K562 (cell line): Measurements from ENCODE around the gene HAX1. TPM values are rescaled to one million over a fixed set of nuclear protein-coding genes. Genes with fewer than 3 reads are reported as not detected.
"Not testable (repeated sequence)": the region's sequence is repeated elsewhere in the genome, so short reads cannot be mapped to it uniquely, and the experiment has no call there.

Experiments used
- ATAC-seq: fragments of 200-7000 bp; cut with Tn5 transposase; 3 replicates; pipeline ENCODE4 v1.9.1; 2020; ENCODE audit warnings: moderate library complexity
- BruUV-seq: library from RNA; stranded (reverse); fragments of 400-500 nt; replicated peaks from 2 replicates; lab custom pipeline; 2021; lab: Mats Ljungman, UMichigan
- CTCF ChIA-PET: fragments of 300-600 bp; formaldehyde crosslinking; extraction: SDS; loops from one replicate; lab custom pipeline; 2021; ENCODE audit warnings: low intra/inter-chr PET ratio; lab: Yijun Ruan, JAX
- POLR2A ChIA-PET: fragments of 300-600, 350-650 bp; sonication (Branson Sonifier 250); formaldehyde crosslinking; extraction: SDS; loops from one replicate; lab custom pipeline; 2021; ENCODE audit warnings: antibody characterized with exemption, inconsistent platforms; lab: Yijun Ruan, JAX
- DNase-seq, 4 experiments: peaks; one replicate each; pipeline versions ENCODE4 v3.0.0 to v3.0.0-alpha.2; 2011 to 2018; ENCODE audit warnings: low spot score in 3 of 4, mixed read lengths in 3 of 4; ENCODE audit errors: extremely low read depth in 1 of 4
- FAIRE-seq: peaks from 2 replicates; lab custom pipeline; 2011; peaks lifted over from hg19 to GRCh38; lab: Jason Lieb, UNC
- H2AFZ ChIP-seq: 2 replicates; pipeline ENCODE4 v1.6.0; 2011; ENCODE audit warnings: low read depth, low read length, control low read depth, inconsistent platforms
- H3K27ac ChIP-seq: fragments of 200-600 bp; 3 replicates; pipeline ENCODE4 v1.8.0; 2011; ENCODE audit warnings: low read depth, mild to moderate bottlenecking, control low read depth, inconsistent platforms, low read length, moderate library complexity, mixed read lengths; ENCODE audit errors: extremely low read depth
- H3K27me3 ChIP-seq, 2 experiments: fragments of 300-600 bp in 1 of 2; 2 replicates in 1 of 2; 3 replicates in 1 of 2; pipeline versions ENCODE4 v1.6.0 to v1.8.0; 2011; ENCODE audit warnings: inconsistent platforms in 2 of 2, low read length in 2 of 2, mild to moderate bottlenecking in 1 of 2, mixed read lengths in 1 of 2, moderate library complexity in 1 of 2; ENCODE audit not compliant: control insufficient read depth in 2 of 2, insufficient read depth in 2 of 2
- H3K36me3 ChIP-seq: fragments of 300-600 bp; 3 replicates; pipeline ENCODE4 v1.8.0; 2011; ENCODE audit warnings: mild to moderate bottlenecking, low read length, inconsistent platforms; ENCODE audit not compliant: control insufficient read depth, insufficient read depth
- H3K4me1 ChIP-seq, 2 experiments: fragments of 200-600 bp in 1 of 2; replicated peaks in 1 of 2; 2 replicates in 1 of 2; 3 replicates in 1 of 2; pipeline versions ENCODE4 v1.5.1 to v1.8.0; 2011; ENCODE audit warnings: inconsistent platforms in 2 of 2, low read length in 2 of 2, mild to moderate bottlenecking in 1 of 2, mixed read lengths in 1 of 2, moderate library complexity in 1 of 2; ENCODE audit not compliant: control insufficient read depth in 2 of 2, insufficient read depth in 2 of 2
- H3K4me2 ChIP-seq: 2 replicates; pipeline ENCODE4 v1.6.1; 2011; ENCODE audit warnings: low read length, control low read depth, inconsistent platforms, mixed read lengths; ENCODE audit not compliant: insufficient read depth
- H3K4me3 ChIP-seq: fragments of 200-600 bp; sonication (generic), shearing (Covaris generic); 2 replicates; pipeline ENCODE4 v1.5.1; 2016; ENCODE audit warnings: control low read depth, inconsistent platforms
- H3K79me2 ChIP-seq: fragments of 200-600 bp; 3 replicates; pipeline ENCODE4 v1.8.0; 2011; ENCODE audit warnings: low read length, inconsistent platforms; ENCODE audit not compliant: control insufficient read depth, insufficient read depth
- H3K9ac ChIP-seq, 2 experiments: 2 replicates each; pipeline versions ENCODE4 v1.6.0 to v1.6.1; 2011; ENCODE audit warnings: low read depth in 2 of 2, low read length in 2 of 2, control low read depth in 1 of 2, inconsistent platforms in 1 of 2, mild to moderate bottlenecking in 1 of 2, mixed read lengths in 1 of 2; ENCODE audit not compliant: insufficient read depth in 1 of 2
- H3K9me1 ChIP-seq: one replicate; pipeline ENCODE4 v1.6.0; 2011; ENCODE audit warnings: inconsistent platforms, mild to moderate bottlenecking, low read length, moderate library complexity; ENCODE audit not compliant: control insufficient read depth, insufficient read depth
- H3K9me3 ChIP-seq: replicated peaks from 2 replicates; pipeline ENCODE4 v1.5.1; 2011; ENCODE audit warnings: low read depth, low read length, inconsistent platforms; ENCODE audit not compliant: control insufficient read depth, insufficient read depth
- H4K20me1 ChIP-seq: replicated peaks from 2 replicates; pipeline ENCODE4 v1.6.1; 2011; ENCODE audit warnings: low read length, inconsistent platforms, mixed read lengths; ENCODE audit not compliant: control insufficient read depth, insufficient read depth
- ARID1B ChIP-seq: fragments of 450-650 bp; IDR thresholded peaks from 2 replicates; pipeline ENCODE4 v1.6.1; 2016; ENCODE audit warnings: antibody characterized with exemption, mild to moderate bottlenecking, inconsistent platforms
- ATF3 ChIP-seq, 2 experiments: fragments of 450-650 bp in 1 of 2; sonication (generic) in 1 of 2; formaldehyde crosslinking in 1 of 2; IDR thresholded peaks in 1 of 2; conservative IDR thresholded peaks in 1 of 2; 2 replicates each; pipeline versions ENCODE4 v1.6.1 to v1.8.1; 2016 to 2023; ENCODE audit warnings: mild to moderate bottlenecking in 2 of 2, moderate library complexity in 2 of 2, inconsistent platforms in 1 of 2, missing genetic modification reagents in 1 of 2
- ATF7 ChIP-seq: fragments of 450-650 bp; IDR thresholded peaks from 2 replicates; pipeline ENCODE4 v1.7.1; 2014; ENCODE audit warnings: mild to moderate bottlenecking, moderate library complexity
- BACH1 ChIP-seq: fragments of 200-800 bp; sonication (Bioruptor generic); IDR thresholded peaks from 2 replicates; pipeline ENCODE4 v1.6.1; 2016; ENCODE audit warnings: missing genetic modification characterization, missing compliant biosample characterization
- C11orf30 ChIP-seq: fragments of 450-650 bp; IDR thresholded peaks from 2 replicates; pipeline ENCODE4 v1.6.1; 2016; ENCODE audit warnings: low read depth, mild to moderate bottlenecking
- CC2D1A ChIP-seq: fragments of 450-650 bp; IDR thresholded peaks from 2 replicates; pipeline ENCODE4 v1.6.1; 2017; ENCODE audit warnings: mild to moderate bottlenecking
- CEBPG ChIP-seq, 3 experiments: fragments of 200-800 bp in 1 of 3; sonication (Bioruptor generic) in 1 of 3; sonication (generic) in 1 of 3; formaldehyde crosslinking in 1 of 3; IDR thresholded peaks in 2 of 3; conservative IDR thresholded peaks in 1 of 3; 2 replicates each; pipeline versions ENCODE4 v1.6.1 to v1.8.0; 2016 to 2022; ENCODE audit warnings: missing compliant biosample characterization in 2 of 3, missing genetic modification characterization in 2 of 3, mild to moderate bottlenecking in 1 of 3, missing genetic modification reagents in 1 of 3
- DPF2 ChIP-seq: fragments of 450-650 bp; IDR thresholded peaks from 2 replicates; pipeline ENCODE4 v1.6.1; 2016
- FOSL1 ChIP-seq: fragments of 200-800 bp; sonication (Bioruptor generic); conservative IDR thresholded peaks from 2 replicates; pipeline ENCODE4 v1.6.1; 2016; ENCODE audit warnings: missing genetic modification characterization, missing compliant biosample characterization
- HDAC1 ChIP-seq, 2 experiments: fragments of 450-650 bp; IDR thresholded peaks; 2 replicates each; pipeline ENCODE4 v1.6.1; 2016 to 2017; ENCODE audit warnings: inconsistent platforms in 1 of 2, mild to moderate bottlenecking in 1 of 2, moderate library complexity in 1 of 2
- KDM1A ChIP-seq, 2 experiments: fragments of 450-650 bp; IDR thresholded peaks; 2 replicates each; pipeline ENCODE4 v1.6.1; 2016; ENCODE audit warnings: mild to moderate bottlenecking in 2 of 2
- MAFF ChIP-seq: IDR thresholded peaks from 2 replicates; pipeline ENCODE4 v1.6.1; 2012; ENCODE audit warnings: low read length, improper control_type of control experiment
- MAFG ChIP-seq: fragments of 450-650 bp; conservative IDR thresholded peaks from 2 replicates; pipeline ENCODE4 v1.6.1; 2016; ENCODE audit warnings: missing genetic modification characterization, missing compliant biosample characterization
- MAFK ChIP-seq: IDR thresholded peaks from 2 replicates; pipeline ENCODE4 v1.6.1; 2011; ENCODE audit warnings: low read length, improper control_type of control experiment
- RCOR1 ChIP-seq, 2 experiments: IDR thresholded peaks; 2 replicates each; pipeline ENCODE4 v1.6.1; 2012; ENCODE audit warnings: low read depth in 2 of 2, low read length in 2 of 2, borderline replicate concordance in 1 of 2, improper control_type of control experiment in 1 of 2
- RNF2 ChIP-seq: sonication (generic); IDR thresholded peaks from 2 replicates; pipeline ENCODE4 v1.6.1; 2016
- ZNF384 ChIP-seq: IDR thresholded peaks from 2 replicates; pipeline ENCODE4 v1.6.1; 2012; ENCODE audit warnings: low read depth, low read length, improper control_type of control experiment
- WGBS: fragments of 100-300 bp; shearing (Covaris generic); methylation state at CpG from one replicate; pipeline ENCODE4 v1.1.6; 2016; ENCODE audit warnings: low coverage, mixed read lengths; ENCODE audit not compliant: insufficient coverage; ENCODE audit errors: missing lambda C conversion rate; 5-methylcytosine and 5-hydroxymethylcytosine counted together
- in situ Hi-C: fragments of 300-500 bp; cut with MboI; formaldehyde crosslinking; loops from 4 replicates; pipeline ENCODE4 v1.15.0; 2018; ENCODE audit warnings: inconsistent platforms, mixed read lengths
- intact Hi-C: fragments of 100-400 bp; cut with micrococcal nuclease; formaldehyde crosslinking; loops from 2 replicates; pipeline ENCODE4 v1.14.2; 2022
- polyA plus RNA-seq, 8 experiments: library from polyadenylated mRNA; depleted of rRNA in 4 of 8; stranded (reverse) in 5 of 8; unstranded in 3 of 8; fragments of >200 nt; fragmentation: Nextera tagmentation in 2 of 8; fragmentation: Illumina TruSeq in 1 of 8; extraction: Ambion mirVana in 2 of 8; extraction: Trizol in 1 of 8; gene quantifications; 2 replicates each; pipeline versions ENCODE4 v1.2.1 to v1.2.3, GENCODE V29; 2011 to 2014; ENCODE audit warnings: inconsistent platforms in 1 of 8, missing spikeins in 1 of 8
- total RNA-seq, 7 experiments: library from RNA; depleted of rRNA in 6 of 7; stranded (reverse); fragments of >200 nt in 6 of 7; fragmentation: Illumina TruSeq in 2 of 7; extraction: Trizol in 2 of 7; gene quantifications; 2 replicates each; pipeline versions ENCODE4 v1.2.1 to v1.2.3, GENCODE V29; 2011 to 2021; ENCODE audit warnings: low replicate concordance in 1 of 7
- TF ChIP-seq, protein P1 (sequence below): sonication (generic); IDR thresholded peaks from 2 replicates; pipeline ENCODE4 v1.6.1; 2016
- TF ChIP-seq, protein P2 (sequence below): fragments of 450-650 bp; IDR thresholded peaks from 2 replicates; pipeline ENCODE4 v1.6.1; 2016; ENCODE audit warnings: antibody characterized with exemption

Gene HAX1
- total and polyA plus RNA-seq, 9 of the 15 experiments (the other 6 are each of a cell fraction or from before 2014, with no cell fraction given) = 143 to 492 (median 234) TPM

- H3K9me1 ChIP-seq; H2AFZ ChIP-seq; H3K36me3 ChIP-seq; H3K9ac ChIP-seq; H3K9me3 ChIP-seq; H4K20me1 ChIP-seq; BruUV-seq; FAIRE-seq; H3K79me2 ChIP-seq; in situ Hi-C loops; H3K4me3 ChIP-seq; intact Hi-C loops; H3K27me3 ChIP-seq; CTCF ChIA-PET; TF ChIP-seq ATF3 (CRISPR knock-in tag; conservative IDR thresholded peaks at IDR 0.05); CEBPG (CRISPR knock-in tag; IDR thresholded peaks at IDR 0.05): not testable (repeated sequence)
- WGBS = 4% methylated on average over 4 of the region's 4 CpGs
- peak overlapping the region; percentile 37; the same call in 2 of the 3 replicates for H3K27ac ChIP-seq
- H3K4me1 ChIP-seq = peaks cover 19 to 21% of the 10 kb centered on the region in 2 experiments; a peak in 4 of 5 replicates
- POLR2A ChIA-PET = interaction anchor here (0.5 to 3.1 kb wide), 4 partner anchors 16 to 340 kb away, joined by 3 to 10 read pairs (median 4); no protein-coding TSS in a partner anchor
- ATAC-seq (peak; percentile 35; the same call in 1 of the 3 replicates), DNase-seq (peak in 1 of 4 experiments; percentile 41)
- peak overlapping the region; percentile 28; the same call in 1 of the 2 replicates for H3K4me2 ChIP-seq
- TF ChIP-seq DPF2 (peak; percentile 81; the same call in 1 of the 2 replicates), FOSL1 (tag) (0 out of 2 replicates have a peak, but pooled peaks have one; percentile 34), C11orf30 (peak; percentile 89), ZNF384 (peak; percentile 76), BACH1 (tag) (0 out of 2 replicates have a peak, but pooled peaks have one; percentile 30), MAFG (peak; percentile 74), HDAC1 (IDR thresholded peaks at IDR 0.05) (0 out of 4 replicates have a peak, but pooled peaks of 1 of the 2 experiments have one; percentile 16), ATF3 (IDR thresholded peaks at IDR 0.05) (peak; percentile 50; the same call in 1 of the 2 replicates), CEBPG (tag; conservative IDR thresholded peaks at IDR 0.05 in 1 of 2, IDR thresholded peaks at IDR 0.05 in 1 of 2) (0 out of 4 replicates have a peak, but pooled peaks of 1 of the 2 experiments have one; percentile 8), ATF7 (0 out of 2 replicates have a peak, but pooled peaks have one; percentile 13), RNF2 (0 out of 2 replicates have a peak, but pooled peaks have one; percentile 20), KDM1A (IDR thresholded peaks at IDR 0.05) (peak in 1 of 2 experiments; percentile 42; a peak in 1 of 4 replicates), MAFK (peak; percentile 34; the same call in 1 of the 2 replicates), RCOR1 (IDR thresholded peaks at IDR 0.05; ENCODE audit: borderline replicate concordance in 1 of 2, low read depth in 2 of 2, low read length in 2 of 2) (0 out of 4 replicates have a peak, but pooled peaks of 1 of the 2 experiments have one; percentile 12), MAFF (peak; percentile 20; the same call in 1 of the 2 replicates), CC2D1A (0 out of 2 replicates have a peak, but pooled peaks have one; percentile 51), ARID1B (peak; percentile 71)
- TF ChIP-seq, protein P1, sequence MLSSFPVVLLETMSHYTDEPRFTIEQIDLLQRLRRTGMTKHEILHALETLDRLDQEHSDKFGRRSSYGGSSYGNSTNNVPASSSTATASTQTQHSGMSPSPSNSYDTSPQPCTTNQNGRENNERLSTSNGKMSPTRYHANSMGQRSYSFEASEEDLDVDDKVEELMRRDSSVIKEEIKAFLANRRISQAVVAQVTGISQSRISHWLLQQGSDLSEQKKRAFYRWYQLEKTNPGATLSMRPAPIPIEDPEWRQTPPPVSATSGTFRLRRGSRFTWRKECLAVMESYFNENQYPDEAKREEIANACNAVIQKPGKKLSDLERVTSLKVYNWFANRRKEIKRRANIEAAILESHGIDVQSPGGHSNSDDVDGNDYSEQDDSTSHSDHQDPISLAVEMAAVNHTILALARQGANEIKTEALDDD = peak; percentile 69; the same call in 1 of the 2 replicates
- TF ChIP-seq, protein P2, sequence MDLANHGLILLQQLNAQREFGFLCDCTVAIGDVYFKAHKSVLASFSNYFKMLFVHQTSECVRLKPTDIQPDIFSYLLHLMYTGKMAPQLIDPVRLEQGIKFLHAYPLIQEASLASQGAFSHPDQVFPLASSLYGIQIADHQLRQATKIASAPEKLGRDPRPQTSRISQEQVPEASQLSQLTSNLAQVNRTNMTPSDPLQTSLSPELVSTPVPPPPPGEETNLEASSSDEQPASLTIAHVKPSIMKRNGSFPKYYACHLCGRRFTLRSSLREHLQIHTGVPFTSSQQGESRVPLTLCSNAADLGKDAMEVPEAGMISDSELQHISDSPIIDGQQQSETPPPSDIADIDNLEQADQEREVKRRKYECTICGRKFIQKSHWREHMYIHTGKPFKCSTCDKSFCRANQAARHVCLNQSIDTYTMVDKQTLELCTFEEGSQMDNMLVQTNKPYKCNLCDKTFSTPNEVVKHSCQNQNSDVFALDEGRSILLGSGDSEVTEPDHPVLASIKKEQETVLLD = peak; percentile 57; the same call in 1 of the 2 replicates
These were observed 35.3 kb downstream of the HAX1 start for GRCh38 chr1:154307670-154308270.
